Tibial nerve (tissue), 4 donors: ENCODE results near the gene ZNF622. TPM values are rescaled to one million over a fixed set of nuclear protein-coding genes. Genes with fewer than 3 reads are reported as not detected.

Source experiments
- DNase-seq, 2 donors: peaks; one replicate each; pipeline ENCODE4 v3.0.0-alpha.2; 2019; ENCODE audit warnings: low spot score in 2 of 2
- H3K27ac ChIP-seq, 4 donors: fragments of 200-600 bp; sonication (generic) in 3 of 4; one replicate each; pipeline ENCODE4 v1.5.1; 2017 to 2019; ENCODE audit warnings: mild to moderate bottlenecking in 1 of 4
- H3K27me3 ChIP-seq, 2 donors: fragments of 200-600 bp; sonication (generic) in 1 of 2; one replicate each; pipeline versions ENCODE4 v1.5.1 to v1.6.0; 2017 to 2019
- H3K36me3 ChIP-seq, 3 donors: fragments of 200-600 bp; sonication (generic); one replicate each; pipeline ENCODE4 v1.5.1; 2018 to 2019
- H3K4me1 ChIP-seq, 4 donors: fragments of 200-600 bp; sonication (generic) in 3 of 4; one replicate each; pipeline ENCODE4 v1.5.1; 2017 to 2019
- H3K4me3 ChIP-seq, 4 donors: fragments of 200-600 bp; sonication (generic) in 3 of 4; one replicate each; pipeline ENCODE4 v1.5.1; 2017 to 2019; ENCODE audit warnings: mild to moderate bottlenecking in 1 of 4, moderate library complexity in 1 of 4
- H3K9me3 ChIP-seq, 4 donors: fragments of 200-600 bp; sonication (generic) in 3 of 4; one replicate each; pipeline ENCODE4 v1.5.1; 2017 to 2019
- CTCF ChIP-seq, 5 experiments: fragments of 200-600 bp in 3 of 5; fragments of 450-650 bp in 2 of 5; sonication (generic) in 3 of 5; IDR thresholded peaks; one replicate each; pipeline ENCODE4 v1.5.1; 2016 to 2019; ENCODE audit warnings: antibody characterized with exemption in 5 of 5, mild to moderate bottlenecking in 3 of 5, moderate library complexity in 2 of 5
- EP300 ChIP-seq, 2 donors: sonication (generic); formaldehyde crosslinking; IDR thresholded peaks; one replicate each; pipeline ENCODE4 v1.6.1; 2017; ENCODE audit warnings: antibody characterized with exemption in 2 of 2, mild to moderate bottlenecking in 1 of 2
- POLR2A ChIP-seq, 2 donors: fragments of 450-650 bp; IDR thresholded peaks; one replicate each; pipeline ENCODE4 v1.6.1; 2017; ENCODE audit warnings: antibody characterized with exemption in 2 of 2, mild to moderate bottlenecking in 2 of 2, moderate library complexity in 2 of 2
- WGBS, 2 donors: methylation state at CpG; one replicate each; pipeline ENCODE4 v1.1.5; 2018; 5-methylcytosine and 5-hydroxymethylcytosine counted together
- total RNA-seq, 4 donors: library from RNA; depleted of rRNA; stranded (reverse); fragments of >200 nt; gene quantifications; one replicate each; pipeline ENCODE4 v1.1.0, GENCODE V29; 2016

ZNF622 gene
- total RNA-seq, 4 donors from 2014 or later: 16.6 to 26.4 (median 23.8) TPM

GRCh38 chr5:16456103-16456832 lies 9.3 kb downstream of the ZNF622 start:
- H3K4me1 ChIP-seq: peaks cover 0 to 43% (median 3%) of the 10 kb centered on the region in 4 donors
- peak overlapping the region in 1 of 4 donors; percentile 53 for H3K27ac ChIP-seq
- no peaks in the 10 kb centered on the region for H3K9me3 ChIP-seq
- TF ChIP-seq EP300 (IDR thresholded peaks at IDR 0.05) (peak in 1 of 2 donors; percentile 16), POLR2A (IDR thresholded peaks at IDR 0.05) (no peak), CTCF (IDR thresholded peaks at IDR 0.05) (peak; percentile 52 to 67 (median 60))
- H3K4me3 ChIP-seq: no peak overlapping the region
- WGBS, 2 donors: 27 to 43% methylated on average over 4 of the region's 4 CpGs
- peaks cover 0 to 85% (median 8%) of the 10 kb centered on the region in 3 donors for H3K36me3 ChIP-seq
- H3K27me3 ChIP-seq: no peaks in the 10 kb centered on the region
- DNase-seq: peak in 1 of 2 donors; percentile 39

GRCh38 chr5:16455668-16456067 lies 9.9 kb downstream of the ZNF622 start:
- Histone ChIP-seq H3K4me1 (peaks cover 0 to 40% (median 2%) of the 10 kb centered on the region in 4 donors), H3K27ac (peak overlapping the region in 2 of 4 donors; percentile 12 to 53), H3K9me3 (no peaks in the 10 kb centered on the region), H3K27me3 (no peaks in the 10 kb centered on the region), H3K36me3 (peaks cover 0 to 85% (median 11%) of the 10 kb centered on the region in 3 donors), H3K4me3 (no peak overlapping the region)
- 80 to 82% methylated on average over 5 of the region's 5 CpGs for WGBS, 2 donors
- DNase-seq: no peak
- TF ChIP-seq CTCF (IDR thresholded peaks at IDR 0.05) (no peak), EP300 (IDR thresholded peaks at IDR 0.05) (no peak), POLR2A (IDR thresholded peaks at IDR 0.05) (no peak)

GRCh38 chr5:16454686-16455085 lies 10.9 kb downstream of the ZNF622 start:
- no peak for DNase-seq
- 94 to 95% methylated on average over 4 of the region's 4 CpGs for WGBS, 2 donors
- TF ChIP-seq EP300 (IDR thresholded peaks at IDR 0.05): no peak
- no peak for TF ChIP-seq POLR2A (IDR thresholded peaks at IDR 0.05)
- no peak for TF ChIP-seq CTCF (IDR thresholded peaks at IDR 0.05)
- Histone ChIP-seq H3K27ac (no peak overlapping the region), H3K9me3 (no peaks in the 10 kb centered on the region), H3K4me1 (peaks cover 0 to 33% (median 2%) of the 10 kb centered on the region in 4 donors), H3K27me3 (no peaks in the 10 kb centered on the region), H3K4me3 (no peak overlapping the region), H3K36me3 (peaks cover 0 to 85% (median 16%) of the 10 kb centered on the region in 3 donors)

GRCh38 chr5:16453609-16454008 lies 12.0 kb downstream of the ZNF622 start:
- DNase-seq: no peak
- TF ChIP-seq EP300 (IDR thresholded peaks at IDR 0.05) (no peak), POLR2A (IDR thresholded peaks at IDR 0.05) (no peak), CTCF (IDR thresholded peaks at IDR 0.05) (no peak)
- no peak overlapping the region for H3K4me3 ChIP-seq
- no peaks in the 10 kb centered on the region for H3K9me3 ChIP-seq
- H3K36me3 ChIP-seq: peaks cover 0 to 86% (median 17%) of the 10 kb centered on the region in 3 donors
- no peak overlapping the region for H3K27ac ChIP-seq
- H3K27me3 ChIP-seq: no peaks in the 10 kb centered on the region
- peaks cover 0 to 24% (median 2%) of the 10 kb centered on the region in 4 donors for H3K4me1 ChIP-seq

GRCh38 chr5:16450163-16450562 lies 15.4 kb downstream of the ZNF622 start:
- no peak for DNase-seq
- Histone ChIP-seq H3K4me1 (no peaks in the 10 kb centered on the region), H3K27ac (no peak overlapping the region), H3K4me3 (no peak overlapping the region), H3K9me3 (no peaks in the 10 kb centered on the region), H3K27me3 (no peaks in the 10 kb centered on the region), H3K36me3 (peaks cover 0 to 82% (median 20%) of the 10 kb centered on the region in 3 donors)
- 88 to 93% methylated on average over 2 of the region's 2 CpGs for WGBS, 2 donors
- TF ChIP-seq CTCF (IDR thresholded peaks at IDR 0.05): no peak
- no peak for TF ChIP-seq POLR2A (IDR thresholded peaks at IDR 0.05)
- no peak for TF ChIP-seq EP300 (IDR thresholded peaks at IDR 0.05)
